HG02973 (cell line): ENCODE measurements around the gene SLC25A18.
"Not testable (repeated sequence)": the region's sequence is repeated elsewhere in the genome, so short reads cannot be mapped to it uniquely, and the experiment has no call there.

Experiments
- ATAC-seq: cut with Tn5 transposase; IDR thresholded peaks from one replicate; pipeline ENCODE4 v1.9.1; 2021; ENCODE audit warnings: moderate library complexity; ENCODE audit not compliant: unreplicated experiment

The SLC25A18 gene, protein sequence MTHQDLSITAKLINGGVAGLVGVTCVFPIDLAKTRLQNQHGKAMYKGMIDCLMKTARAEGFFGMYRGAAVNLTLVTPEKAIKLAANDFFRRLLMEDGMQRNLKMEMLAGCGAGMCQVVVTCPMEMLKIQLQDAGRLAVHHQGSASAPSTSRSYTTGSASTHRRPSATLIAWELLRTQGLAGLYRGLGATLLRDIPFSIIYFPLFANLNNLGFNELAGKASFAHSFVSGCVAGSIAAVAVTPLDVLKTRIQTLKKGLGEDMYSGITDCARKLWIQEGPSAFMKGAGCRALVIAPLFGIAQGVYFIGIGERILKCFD

DNA sequence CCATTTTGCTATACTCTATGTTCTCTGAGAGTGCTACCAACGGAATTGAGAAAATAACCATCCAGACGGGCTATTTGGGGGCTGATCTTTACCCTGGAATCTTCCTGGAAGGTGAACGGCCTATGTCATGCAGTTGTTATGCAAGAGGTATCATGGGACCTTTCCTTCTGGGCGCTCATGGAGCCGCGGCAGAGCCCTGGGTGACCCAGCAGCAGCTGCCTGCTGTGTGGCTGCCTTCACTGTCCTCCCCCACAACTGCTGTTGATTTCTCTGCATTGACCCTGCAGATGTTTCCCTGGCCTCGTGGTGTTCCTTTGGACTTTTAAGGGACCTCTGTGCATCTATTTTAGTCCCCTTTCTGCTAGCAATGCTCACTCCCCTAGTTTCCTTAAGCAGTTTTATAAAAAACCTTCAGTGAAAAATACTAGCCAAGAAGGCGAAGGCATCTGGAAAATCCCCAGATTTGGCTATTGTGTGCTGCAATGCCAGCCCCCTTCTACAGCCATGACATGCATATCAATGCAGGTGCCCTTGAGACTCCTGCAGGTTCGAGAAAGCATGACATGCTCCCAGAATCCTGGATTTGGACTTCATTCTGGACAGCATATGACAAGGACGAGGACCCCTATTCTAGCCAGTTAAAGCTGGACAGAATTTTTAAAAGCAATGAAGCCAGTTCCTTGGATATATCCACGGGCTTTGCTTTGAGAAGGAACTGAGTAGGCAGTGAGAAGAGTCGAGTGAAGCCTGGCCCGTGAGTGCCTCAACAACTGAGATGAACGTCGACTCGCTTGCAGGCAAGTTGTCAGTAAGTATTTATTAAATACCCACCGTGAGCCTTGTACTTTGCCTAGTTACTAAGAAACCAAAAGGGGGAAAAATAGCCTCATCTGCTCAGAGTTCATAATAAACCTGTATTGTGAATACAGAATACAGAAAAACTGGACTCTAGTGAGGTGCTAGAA is at the start of gene SLC25A18:
Gene SLC25A18 (plus strand): TSS at position 593 of the 965 bp plus-strand sequence. CDS start 16,447 bp downstream, outside the sequence.
- no peak for ATAC-seq

DNA sequence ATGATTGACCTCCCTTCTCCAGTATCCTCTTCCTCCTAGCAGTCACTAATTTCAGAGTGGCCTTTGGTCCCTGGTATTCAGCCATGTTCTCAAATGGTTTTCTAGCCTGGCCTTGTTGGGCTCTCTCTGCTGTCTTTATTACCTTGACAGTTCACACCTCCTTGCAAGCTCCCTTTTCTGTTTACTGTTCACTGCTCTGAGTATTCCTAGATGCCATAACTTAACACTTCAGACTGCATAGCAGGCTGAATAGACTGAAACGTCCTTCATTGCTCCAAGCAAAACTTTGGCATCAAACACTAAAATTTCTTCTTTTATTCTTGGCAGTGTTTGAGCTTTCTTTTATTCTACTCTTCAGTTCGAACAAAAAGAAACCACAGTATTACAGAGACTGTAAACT is 49.7 kb upstream of the SLC25A18 start:
- ATAC-seq, result no peak

DNA sequence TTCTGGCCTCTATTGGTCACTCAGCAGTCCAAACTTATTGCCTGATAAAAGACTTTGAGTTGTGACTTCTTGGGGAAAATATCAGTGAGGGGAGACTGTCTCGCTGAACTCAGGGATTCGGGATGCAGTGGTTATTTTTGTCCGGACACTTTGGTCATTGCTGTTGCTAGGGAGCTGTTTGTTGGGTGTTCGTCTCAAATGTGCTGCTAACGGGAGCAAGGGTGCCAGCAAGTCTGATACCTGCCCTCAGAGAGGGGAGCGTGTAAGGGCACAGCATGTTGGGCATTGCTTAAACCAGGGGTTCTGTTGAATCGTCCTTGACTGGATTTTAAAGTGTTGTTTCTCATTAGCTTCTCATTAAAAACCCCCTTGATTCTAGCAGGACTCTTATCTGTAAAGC is 49.2 kb upstream of the SLC25A18 start:
- ATAC-seq, result no peak

DNA sequence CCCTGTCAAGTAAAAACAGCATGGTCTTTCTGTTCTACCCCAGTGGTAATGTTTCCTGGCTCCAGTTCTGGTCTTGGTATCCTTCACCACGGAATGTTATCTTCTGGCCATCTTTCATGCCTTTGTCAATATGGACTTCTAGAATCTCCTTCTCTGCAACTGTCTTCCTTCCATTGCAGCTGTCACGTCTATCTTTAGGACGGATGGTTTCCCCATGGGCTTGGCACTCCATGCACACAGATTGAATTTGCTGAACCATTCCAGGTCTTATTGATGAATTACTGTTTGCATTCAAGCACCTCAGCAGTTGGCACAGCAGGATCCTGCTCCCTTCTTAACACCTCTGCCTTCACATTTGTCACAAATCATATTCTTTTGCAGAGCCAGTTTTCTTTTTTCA is 44.9 kb upstream of the SLC25A18 start:
- no peak for ATAC-seq

DNA sequence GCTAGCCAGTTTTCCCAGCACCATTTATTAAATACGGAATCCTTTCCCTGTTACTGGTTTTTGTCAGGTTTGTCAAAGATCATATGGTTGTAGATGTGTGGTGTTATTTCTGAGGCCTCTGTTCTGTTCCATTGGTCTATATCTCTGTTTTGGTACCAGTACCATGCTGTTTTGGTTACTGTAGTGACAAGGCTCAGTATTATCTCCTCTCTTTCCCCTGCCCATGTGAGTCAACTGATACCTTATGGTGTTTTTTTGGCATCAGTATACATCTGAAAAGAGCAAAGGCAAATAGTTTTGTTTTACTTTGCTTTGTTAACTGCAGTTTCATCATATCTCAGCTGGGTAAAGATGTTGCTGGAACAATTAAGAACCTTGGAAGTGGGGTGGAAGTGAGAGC is 41.3 kb upstream of the SLC25A18 start:
- not testable (repeated sequence) for ATAC-seq

DNA sequence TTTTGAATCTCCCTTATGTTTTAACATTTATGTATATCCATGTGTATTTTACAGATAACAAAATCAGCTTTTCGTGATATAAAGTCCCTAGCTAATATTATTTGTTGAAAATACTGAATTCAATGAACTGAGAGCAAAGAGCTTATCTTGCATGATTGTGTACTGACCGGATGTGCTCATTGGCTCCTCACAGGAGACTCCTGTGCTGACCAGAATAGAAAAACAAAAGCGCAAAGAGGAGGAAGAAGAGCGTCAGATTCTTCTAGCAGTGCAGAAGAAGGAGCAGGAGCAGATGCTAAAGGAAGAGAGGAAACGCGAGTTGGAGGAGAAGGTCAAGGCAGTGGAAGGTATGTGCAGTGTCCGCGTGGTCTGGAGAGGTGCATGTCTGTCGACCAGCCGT is 39.4 kb upstream of the SLC25A18 start:
- ATAC-seq, result no peak

DNA sequence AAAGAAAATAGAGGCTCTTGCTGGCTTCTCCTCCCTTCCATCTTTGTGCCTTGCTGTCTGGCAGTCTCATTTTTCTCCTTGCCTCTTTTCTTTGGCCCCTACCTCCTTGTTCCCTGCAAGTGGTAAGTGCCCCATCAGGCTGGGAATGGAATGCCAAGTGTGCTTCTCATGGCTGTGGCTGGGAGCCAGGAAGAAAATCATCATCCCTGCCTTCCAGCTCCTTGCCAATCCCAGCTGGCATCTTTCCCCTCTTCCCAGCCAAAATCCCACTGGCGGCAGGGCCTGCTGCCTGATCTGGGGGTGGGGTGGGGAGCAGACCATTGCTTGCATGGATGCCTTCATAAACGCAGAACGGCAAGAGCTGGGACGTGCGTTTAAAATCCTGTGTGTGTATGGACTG is 27.0 kb upstream of the SLC25A18 start:
- ATAC-seq, result no peak

DNA sequence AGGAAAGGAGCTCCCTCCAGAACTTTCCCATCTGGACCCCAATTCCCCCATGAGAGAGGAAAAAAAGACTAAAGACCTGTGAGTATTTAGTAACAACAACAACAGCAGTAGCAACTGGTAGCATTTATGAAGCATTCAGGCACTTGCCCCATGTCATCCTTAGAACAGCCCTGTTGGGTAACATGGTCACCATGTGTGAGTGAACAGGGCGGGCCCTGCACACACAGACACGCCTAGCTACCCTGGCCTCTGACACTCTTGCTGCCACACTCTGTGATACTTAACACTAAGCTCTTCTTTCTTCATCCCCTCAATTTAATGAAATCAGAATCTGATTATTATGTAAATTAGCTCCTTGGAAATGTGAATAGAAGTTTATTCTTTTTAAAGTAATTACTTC is 26.1 kb upstream of the SLC25A18 start:
- no peak for ATAC-seq

DNA sequence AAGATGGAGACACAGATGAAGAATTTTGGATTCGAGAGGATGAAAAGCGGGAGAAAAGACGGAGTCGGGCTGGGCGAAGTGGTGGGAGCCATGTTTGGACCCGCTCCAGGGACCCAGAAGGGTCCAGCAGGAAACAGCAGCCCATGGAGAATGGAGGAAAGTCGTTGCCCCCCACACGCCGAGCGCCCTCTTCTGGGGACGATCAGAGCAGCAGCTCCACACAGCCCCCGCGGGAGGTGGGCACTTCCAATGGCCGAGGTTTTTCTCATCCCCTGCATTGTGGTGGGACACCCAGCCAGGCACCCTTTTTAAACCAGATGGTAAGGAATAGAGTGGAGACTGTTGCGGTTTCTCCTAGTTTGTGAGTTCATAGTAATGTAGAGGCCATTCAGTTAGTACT is 22.8 kb upstream of the SLC25A18 start:
- ATAC-seq, result no peak

DNA sequence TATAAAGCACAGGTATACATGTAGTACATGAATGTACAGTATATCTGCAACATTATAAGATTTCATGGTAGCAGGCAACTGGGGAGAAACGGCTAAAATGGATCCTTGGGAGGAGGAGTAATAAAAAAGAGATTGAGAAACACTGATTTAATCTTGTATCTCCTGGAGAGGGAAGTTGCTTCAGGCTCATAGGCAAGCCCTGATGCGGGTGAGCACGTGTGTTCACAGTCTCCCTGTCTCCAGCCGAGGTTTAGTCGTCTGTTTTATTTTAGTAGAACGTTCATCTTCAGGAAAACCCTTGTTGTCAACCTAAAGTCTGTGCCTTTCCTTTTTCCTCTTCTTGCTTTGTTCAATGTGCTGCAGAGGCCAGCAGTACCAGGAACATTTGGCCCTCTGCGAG is 21.8 kb upstream of the SLC25A18 start:
- ATAC-seq, result no peak

DNA sequence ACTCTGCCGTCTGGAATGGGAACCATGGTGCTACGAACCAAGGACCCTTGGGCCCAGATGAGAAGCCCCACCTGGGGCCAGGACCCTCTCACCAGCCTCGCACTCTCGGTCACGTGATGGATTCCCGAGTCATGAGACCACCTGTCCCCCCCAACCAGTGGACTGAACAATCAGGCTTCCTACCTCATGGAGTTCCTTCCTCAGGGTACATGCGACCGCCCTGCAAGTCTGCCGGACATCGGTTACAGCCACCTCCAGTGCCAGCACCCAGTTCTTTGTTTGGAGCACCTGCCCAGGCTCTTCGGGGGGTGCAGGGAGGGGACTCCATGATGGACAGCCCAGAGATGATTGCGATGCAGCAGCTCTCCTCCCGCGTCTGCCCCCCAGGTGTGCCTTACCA is 20.8 kb upstream of the SLC25A18 start:
- no peak for ATAC-seq

DNA sequence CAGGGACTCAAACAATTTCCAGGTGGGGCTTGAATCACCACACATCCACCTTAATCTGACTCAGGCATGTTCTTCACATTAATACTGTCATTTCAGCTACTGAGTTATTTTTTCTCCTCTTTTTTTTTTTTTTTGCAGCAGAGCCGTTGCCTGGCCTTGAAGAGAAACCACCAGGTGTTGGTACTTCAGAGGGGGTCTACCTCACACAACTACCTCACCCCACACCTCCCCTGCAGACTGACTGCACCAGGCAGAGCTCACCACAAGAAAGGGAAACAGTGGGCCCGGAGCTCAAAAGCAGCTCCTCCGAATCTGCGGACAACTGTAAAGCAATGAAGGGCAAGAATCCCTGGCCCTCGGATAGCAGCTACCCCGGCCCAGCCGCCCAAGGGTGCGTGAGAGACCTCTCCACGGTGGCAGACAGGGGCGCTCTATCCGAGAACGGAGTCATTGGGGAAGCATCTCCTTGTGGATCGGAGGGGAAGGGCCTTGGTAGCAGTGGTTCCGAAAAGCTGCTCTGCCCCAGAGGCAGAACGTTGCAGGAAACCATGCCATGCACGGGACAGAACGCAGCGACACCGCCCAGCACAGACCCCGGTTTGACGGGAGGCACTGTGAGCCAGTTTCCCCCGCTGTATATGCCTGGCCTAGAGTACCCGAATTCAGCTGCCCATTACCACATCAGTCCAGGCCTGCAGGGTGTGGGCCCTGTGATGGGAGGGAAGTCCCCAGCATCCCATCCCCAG is 15.1 kb upstream of the SLC25A18 start:
- no peak for ATAC-seq

DNA sequence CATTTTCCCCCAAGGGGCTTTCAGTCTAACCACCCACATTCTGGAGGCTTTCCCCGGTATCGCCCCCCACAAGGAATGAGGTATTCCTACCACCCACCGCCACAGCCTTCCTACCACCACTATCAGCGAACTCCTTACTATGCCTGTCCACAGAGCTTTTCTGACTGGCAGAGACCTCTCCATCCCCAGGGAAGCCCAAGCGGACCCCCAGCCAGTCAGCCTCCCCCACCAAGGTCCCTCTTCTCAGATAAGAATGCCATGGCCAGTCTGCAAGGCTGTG is 14.6 kb upstream of the SLC25A18 start:
- ATAC-seq, result no peak

DNA sequence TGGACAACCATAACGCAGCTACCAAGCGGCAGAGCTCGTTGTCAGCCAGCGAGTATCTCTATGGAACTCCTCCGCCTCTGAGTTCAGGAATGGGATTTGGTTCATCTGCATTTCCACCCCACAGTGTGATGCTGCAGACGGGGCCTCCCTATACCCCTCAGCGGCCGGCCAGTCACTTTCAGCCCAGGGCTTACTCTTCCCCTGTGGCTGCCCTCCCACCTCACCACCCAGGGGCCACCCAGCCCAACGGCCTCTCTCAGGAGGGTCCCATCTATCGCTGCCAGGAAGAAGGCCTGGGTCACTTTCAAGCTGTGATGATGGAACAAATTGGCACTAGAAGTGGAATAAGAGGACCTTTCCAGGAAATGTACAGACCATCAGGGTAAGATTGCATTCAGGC is 14.1 kb upstream of the SLC25A18 start:
- ATAC-seq, result no peak

DNA sequence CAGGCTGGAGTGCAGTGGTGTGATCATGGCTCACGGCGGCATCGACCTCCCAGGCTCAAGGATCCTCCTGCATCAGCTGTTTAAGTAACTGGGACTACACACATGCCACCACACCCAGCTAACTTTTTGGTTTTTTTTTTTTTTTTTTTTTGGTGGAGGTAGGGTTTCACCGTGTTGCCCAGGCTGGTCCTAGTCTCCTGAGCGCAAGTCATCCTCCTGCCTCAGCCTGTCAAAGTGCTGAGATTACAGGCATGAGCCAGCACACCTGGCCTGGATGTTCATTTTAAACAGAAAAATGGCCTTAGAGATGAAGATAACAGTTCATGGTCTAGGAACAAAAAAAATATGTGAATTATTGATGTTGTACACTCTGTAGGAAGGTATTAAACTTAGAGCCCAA is 13.6 kb upstream of the SLC25A18 start:
- no peak for ATAC-seq

DNA sequence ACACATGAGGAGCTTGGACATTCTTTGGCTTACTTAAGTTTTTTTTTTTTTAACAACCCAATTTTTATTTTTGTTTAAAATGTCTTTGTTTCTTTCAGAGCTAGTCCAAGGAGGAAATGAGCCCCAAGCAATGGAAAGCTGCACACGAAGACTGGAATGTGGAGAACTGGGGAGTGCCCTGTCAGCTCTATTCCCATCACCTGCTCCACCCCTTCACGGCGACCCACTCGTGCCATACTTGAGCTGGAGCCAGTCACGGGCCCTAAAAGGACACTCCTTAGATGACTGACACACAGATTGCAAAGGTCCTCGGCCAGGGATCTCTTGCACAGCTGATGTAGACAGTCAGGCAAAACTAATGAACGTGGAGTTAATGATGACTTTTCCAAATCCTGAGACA is 10.6 kb upstream of the SLC25A18 start:
- no peak for ATAC-seq

DNA sequence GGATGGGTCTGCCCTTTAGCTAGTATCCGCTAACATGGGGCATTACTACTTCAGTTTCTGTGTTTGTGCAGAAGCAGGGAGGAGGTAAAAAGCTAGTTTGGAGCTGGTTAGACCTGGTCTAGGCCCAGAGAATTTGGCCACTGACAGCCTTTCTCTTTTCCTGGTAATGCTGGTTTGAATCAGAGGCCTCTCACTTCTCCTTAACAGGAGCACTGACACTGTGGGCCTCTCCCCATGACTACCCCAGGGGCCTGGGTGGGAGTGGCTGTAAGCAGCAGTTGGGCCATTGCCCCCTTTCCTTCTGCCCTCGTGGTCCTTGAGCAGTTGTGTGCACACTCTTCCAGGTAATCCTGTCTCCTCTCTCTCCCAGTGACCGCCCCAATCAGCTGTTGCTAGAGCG is 8.5 kb upstream of the SLC25A18 start:
- no peak for ATAC-seq

DNA sequence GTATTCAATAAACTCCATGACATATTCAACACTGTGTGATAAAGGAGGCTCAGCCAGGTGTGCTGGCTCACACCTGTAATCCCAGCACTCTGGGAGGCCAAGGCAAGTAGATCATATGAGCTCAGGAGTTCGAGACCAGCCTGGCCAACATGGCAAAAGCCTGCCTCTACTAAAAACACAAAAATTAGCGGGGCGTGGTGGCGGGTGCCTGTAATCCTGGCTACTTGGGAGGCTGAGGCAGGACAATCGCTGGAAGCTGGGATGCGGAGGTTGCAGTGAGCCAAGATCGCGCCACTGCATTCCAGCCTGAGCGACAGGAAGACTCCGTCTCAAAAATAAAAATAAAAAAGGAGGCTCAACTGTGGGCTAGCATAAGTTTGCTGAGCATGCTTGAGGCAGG is 4.1 kb upstream of the SLC25A18 start:
- ATAC-seq, result no peak

DNA sequence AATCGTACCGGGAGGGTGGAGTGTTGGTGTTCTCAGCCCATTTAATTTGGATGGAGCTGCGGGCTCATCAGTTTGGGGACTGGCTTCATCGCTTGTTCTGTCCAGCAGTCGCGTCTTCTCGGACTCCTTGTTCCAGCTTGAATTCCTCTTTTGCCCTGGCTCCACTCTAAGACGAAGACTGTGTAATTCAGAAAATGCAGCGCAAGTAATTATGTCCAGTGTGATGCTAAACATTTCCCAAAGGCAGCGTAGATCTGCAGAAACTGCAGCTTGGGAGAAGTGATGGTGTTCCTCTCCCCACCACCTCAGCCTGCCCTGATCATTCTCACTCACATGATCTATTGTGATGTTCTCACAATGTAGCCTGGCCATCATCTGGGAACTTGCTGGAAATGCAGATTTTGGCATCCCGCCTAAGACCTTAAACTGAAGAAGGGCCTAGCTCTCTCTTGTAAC is 666 bp downstream of the SLC25A18 start:
- no peak for ATAC-seq

DNA sequence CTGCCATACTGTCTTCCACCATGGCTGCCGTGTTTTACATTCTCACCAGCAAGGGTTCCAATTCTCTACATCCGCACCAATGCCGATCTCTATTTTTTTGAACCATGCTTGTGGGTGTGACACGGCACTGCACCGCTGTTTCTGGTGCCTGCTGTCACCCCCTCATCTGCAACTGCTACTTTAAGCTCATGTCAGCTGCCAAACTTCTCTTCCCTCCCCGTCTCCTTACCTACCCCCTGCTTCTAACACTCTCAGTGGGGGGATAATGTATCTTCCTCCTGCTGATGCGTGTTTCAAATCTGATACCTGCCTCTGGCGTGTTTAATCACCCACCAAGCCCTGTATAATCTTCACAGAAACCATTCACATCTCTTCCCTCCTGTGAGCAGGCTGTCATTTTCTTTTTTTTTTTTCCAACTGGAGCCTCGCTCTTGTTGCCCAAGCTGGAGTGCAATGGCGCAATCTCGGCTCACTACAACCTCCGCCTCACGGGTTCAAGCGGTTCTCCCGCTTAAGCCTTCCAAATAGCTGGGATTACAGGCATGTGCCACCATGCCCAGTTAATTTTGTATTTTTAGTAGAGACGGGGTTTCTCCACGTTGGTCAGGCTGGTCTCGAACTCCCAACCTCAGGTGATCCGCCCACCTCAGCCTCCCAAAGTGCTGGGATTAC is 2.9 kb downstream of the SLC25A18 start:
- ATAC-seq, result not testable (repeated sequence)

DNA sequence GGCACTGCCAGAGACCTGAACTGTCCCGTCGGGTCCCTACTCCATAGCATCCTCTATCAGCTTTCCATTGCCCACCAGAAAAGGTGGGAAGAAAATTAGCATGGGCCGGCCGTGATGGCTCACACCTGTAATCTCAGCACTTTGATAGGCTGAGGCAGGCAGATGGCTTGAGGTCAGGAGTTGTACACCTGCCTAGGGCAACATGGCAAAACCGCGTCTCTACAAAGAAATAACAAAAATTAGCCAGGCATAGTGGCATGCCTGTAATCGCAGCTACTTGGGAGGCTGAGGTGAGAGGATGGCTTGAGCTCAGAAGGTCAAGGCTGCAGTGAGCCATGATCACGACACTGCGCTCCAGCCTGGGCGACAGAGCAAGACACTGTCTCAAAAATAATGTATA is 3.5 kb downstream of the SLC25A18 start:
- no peak for ATAC-seq
